Body of pancreas (tissue), 4 donors: ENCODE data around the gene FGF1. TPM values are rescaled to one million over a fixed set of nuclear protein-coding genes. Genes with fewer than 3 reads are reported as not detected.

ENCODE experiments used
- ATAC-seq: fragments of 150-250 bp; one replicate; pipeline ENCODE4 v1.9.1; 2016
- DNase-seq, 4 donors: peaks; one replicate each; pipeline ENCODE4 v3.0.0-alpha.2; 2019
- H3K27ac ChIP-seq, 4 donors: fragments of 200-600 bp; sonication (generic); 1 replicate in 3 of 4; 2 replicates in 1 of 4; pipeline versions ENCODE4 v1.5.1 to v1.6.1; 2016 to 2019; ENCODE audit warnings: mild to moderate bottlenecking in 1 of 4, mixed read lengths in 1 of 4, moderate library complexity in 1 of 4
- H3K27me3 ChIP-seq, 2 donors: fragments of 200-600 bp; sonication (generic); one replicate each; pipeline ENCODE4 v1.6.0; 2016; ENCODE audit warnings: mild to moderate bottlenecking in 1 of 2
- H3K36me3 ChIP-seq, 2 donors: fragments of 200-600 bp; sonication (generic); replicated peaks in 1 of 2; 2 replicates each; pipeline ENCODE4 v1.5.1; 2016; ENCODE audit warnings: low read depth in 2 of 2; ENCODE audit not compliant: insufficient read depth in 1 of 2
- H3K4me1 ChIP-seq: fragments of 200-600 bp; sonication (generic); one replicate; pipeline ENCODE4 v1.6.0; 2016
- H3K4me3 ChIP-seq, 2 donors: fragments of 200-600 bp; sonication (generic); 1 replicate in 1 of 2; 2 replicates in 1 of 2; pipeline ENCODE4 v1.5.1; 2016 to 2019
- H3K9me3 ChIP-seq, 3 donors: fragments of 200-600 bp; sonication (generic); 1 replicate in 2 of 3; 2 replicates in 1 of 3; pipeline ENCODE4 v1.5.1; 2016
- POLR2A ChIP-seq, 3 donors: fragments of 450-650 bp; IDR thresholded peaks; one replicate each; pipeline ENCODE4 v1.6.1; 2016; ENCODE audit warnings: antibody characterized with exemption in 3 of 3, mild to moderate bottlenecking in 2 of 3
- WGBS, 2 donors: methylation state at CpG; one replicate each; pipeline ENCODE4 v1.1.5; 2017; 5-methylcytosine and 5-hydroxymethylcytosine counted together
- intact Hi-C: fragments of 100-400 bp; cut with DNase I; formaldehyde crosslinking; loops from one replicate; pipeline ENCODE4 v1.15.1; 2023
- total RNA-seq, 2 donors: library from RNA; depleted of rRNA; stranded (reverse); fragments of >200 nt; gene quantifications; one replicate each; pipeline ENCODE4 v1.1.0, GENCODE V29; 2016
- TF ChIP-seq, protein P1 (sequence below), 7 experiments: fragments of 450-650 bp in 4 of 7; fragments of 200-600 bp in 3 of 7; sonication (generic) in 3 of 7; IDR thresholded peaks; one replicate each; pipeline ENCODE4 v1.5.1; 2016 to 2019; ENCODE audit warnings: antibody characterized with exemption in 7 of 7

FGF1 gene
- total RNA-seq, 2 donors from 2014 or later: 0.78 TPM; not detected in 1

DNA sequence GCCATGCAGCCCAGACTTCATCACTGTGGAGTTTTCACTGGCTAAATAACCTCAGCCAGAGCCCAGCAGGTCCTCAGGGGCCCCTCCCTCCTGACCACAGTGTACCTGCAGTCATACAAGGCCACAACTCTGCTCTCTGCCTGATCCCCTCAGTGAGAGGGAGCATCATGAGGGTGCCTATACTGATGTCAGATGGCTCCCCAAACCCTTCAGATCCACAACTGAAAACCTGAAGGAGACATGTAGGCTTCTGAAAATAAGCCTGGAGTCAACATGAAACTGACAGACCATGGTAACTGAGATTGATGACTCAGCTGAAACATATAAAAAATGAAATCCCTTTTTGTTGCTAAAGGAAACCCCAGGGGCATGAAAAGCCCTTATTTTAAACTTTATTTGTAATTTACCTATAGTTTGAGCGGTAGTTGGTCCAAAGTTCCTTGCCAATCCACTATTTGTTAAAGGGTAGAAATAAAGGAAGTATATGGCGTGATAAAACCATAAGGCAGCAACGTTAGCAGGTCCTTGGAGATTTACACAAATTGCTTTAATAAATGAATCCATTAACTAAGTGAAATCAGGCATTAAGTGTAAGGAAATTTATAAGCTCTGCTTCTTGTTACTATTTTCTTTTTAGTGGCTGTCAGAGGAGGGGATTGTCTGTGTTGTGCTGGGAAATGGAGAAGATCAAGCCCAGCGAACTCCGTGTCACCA lies 68.3 kb downstream of the FGF1 start:
- ATAC-seq (no peak), DNase-seq (no peak)
- Histone ChIP-seq H3K9me3 (no peaks in the 10 kb centered on the region), H3K4me3 (no peak overlapping the region), H3K36me3 (no peaks in the 10 kb centered on the region), H3K4me1 (no peaks in the 10 kb centered on the region), H3K27me3 (no peaks in the 10 kb centered on the region), H3K27ac (no peak overlapping the region)
- 77 to 84% methylated on average over 5 of the region's 5 CpGs for WGBS, 2 donors
- intact Hi-C loops: no loop called here
- no peak for TF ChIP-seq POLR2A (IDR thresholded peaks at IDR 0.05)
- TF ChIP-seq, protein P1, sequence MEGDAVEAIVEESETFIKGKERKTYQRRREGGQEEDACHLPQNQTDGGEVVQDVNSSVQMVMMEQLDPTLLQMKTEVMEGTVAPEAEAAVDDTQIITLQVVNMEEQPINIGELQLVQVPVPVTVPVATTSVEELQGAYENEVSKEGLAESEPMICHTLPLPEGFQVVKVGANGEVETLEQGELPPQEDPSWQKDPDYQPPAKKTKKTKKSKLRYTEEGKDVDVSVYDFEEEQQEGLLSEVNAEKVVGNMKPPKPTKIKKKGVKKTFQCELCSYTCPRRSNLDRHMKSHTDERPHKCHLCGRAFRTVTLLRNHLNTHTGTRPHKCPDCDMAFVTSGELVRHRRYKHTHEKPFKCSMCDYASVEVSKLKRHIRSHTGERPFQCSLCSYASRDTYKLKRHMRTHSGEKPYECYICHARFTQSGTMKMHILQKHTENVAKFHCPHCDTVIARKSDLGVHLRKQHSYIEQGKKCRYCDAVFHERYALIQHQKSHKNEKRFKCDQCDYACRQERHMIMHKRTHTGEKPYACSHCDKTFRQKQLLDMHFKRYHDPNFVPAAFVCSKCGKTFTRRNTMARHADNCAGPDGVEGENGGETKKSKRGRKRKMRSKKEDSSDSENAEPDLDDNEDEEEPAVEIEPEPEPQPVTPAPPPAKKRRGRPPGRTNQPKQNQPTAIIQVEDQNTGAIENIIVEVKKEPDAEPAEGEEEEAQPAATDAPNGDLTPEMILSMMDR (IDR thresholded peaks at IDR 0.05): no peak

DNA sequence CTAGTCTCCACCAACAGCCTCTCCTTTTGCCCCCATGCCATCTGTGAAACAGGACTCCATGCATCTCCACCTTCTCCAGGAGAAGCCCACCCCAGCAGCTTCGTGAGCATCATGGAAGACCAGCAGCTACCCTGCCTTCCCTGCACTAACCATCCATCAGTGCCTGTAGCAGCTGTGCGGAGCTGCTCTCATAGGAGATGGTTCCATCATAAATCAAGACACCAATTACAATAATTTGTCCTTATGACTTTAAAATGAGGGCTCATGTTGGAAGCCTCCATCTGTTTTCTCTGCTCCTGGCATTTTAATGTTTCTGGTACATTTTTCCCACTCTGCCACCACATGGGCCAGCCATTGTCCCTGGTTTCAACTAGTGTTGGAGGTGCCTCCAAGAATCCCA lies 69.9 kb downstream of the FGF1 start:
- Histone ChIP-seq H3K36me3 (no peaks in the 10 kb centered on the region), H3K27ac (no peak overlapping the region), H3K9me3 (no peaks in the 10 kb centered on the region), H3K4me1 (no peaks in the 10 kb centered on the region), H3K4me3 (no peak overlapping the region), H3K27me3 (no peaks in the 10 kb centered on the region)
- no peak for ATAC-seq
- no peak for DNase-seq
- intact Hi-C loops: no loop called here
- WGBS, 2 donors: 59 to 77% methylated on average over 2 of the region's 2 CpGs
- TF ChIP-seq POLR2A (IDR thresholded peaks at IDR 0.05): no peak
- TF ChIP-seq, protein P1 (IDR thresholded peaks at IDR 0.05): no peak

DNA sequence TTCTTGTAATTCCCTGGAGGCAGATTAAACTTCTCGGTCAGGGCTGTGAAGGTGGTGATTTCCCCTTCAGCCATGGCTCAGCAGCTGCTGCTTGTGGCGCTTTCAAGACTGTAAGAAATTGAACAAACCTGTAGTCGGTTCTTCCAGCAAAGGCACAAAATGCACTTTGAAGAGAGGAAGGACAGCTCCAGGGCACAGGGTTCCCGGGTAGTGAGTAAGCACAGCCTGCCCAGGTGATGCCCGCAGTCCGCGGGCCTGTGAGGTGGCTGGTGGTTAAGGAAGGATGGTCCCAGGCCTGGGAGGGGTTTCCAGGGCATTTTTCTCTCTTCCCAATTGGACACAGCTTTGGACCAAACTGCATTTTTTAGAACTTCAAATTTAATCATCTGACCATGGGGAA lies 71.8 kb downstream of the FGF1 start:
- no peaks in the 10 kb centered on the region for H3K4me1 ChIP-seq
- no peak for TF ChIP-seq POLR2A (IDR thresholded peaks at IDR 0.05)
- TF ChIP-seq, protein P1 (IDR thresholded peaks at IDR 0.05): no peak
- H3K27ac ChIP-seq: no peak overlapping the region
- no peak for ATAC-seq
- H3K27me3 ChIP-seq: no peaks in the 10 kb centered on the region
- H3K36me3 ChIP-seq: no peaks in the 10 kb centered on the region
- no peaks in the 10 kb centered on the region for H3K9me3 ChIP-seq
- no peak overlapping the region for H3K4me3 ChIP-seq
- DNase-seq: no peak
- intact Hi-C loops: loop anchor here (5.0 kb wide), 1 partner anchor 83 kb away; no protein-coding TSS in a partner anchor
- 73 to 78% methylated on average over 7 of the region's 7 CpGs for WGBS, 2 donors

DNA sequence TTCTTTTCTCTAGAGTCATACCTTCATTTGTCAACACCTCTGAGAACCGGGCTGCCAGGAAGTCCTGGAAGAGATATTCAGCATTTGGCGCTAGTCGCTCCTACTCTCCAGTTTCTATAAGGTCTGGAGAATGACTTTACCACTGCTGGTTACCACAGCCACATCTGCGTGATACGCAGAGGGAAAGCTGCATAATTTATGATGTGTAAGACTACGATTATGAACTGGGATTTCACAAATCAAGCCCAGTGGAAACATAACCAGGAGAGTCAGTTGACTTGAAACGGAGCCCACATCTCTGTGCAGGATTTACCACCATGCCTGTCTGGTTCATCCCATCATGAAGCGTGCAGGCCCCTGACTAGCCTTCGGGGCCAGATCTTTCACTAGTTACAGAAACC lies 72.6 kb downstream of the FGF1 start:
- H3K36me3 ChIP-seq: no peaks in the 10 kb centered on the region
- H3K4me3 ChIP-seq: no peak overlapping the region
- ATAC-seq (no peak), DNase-seq (no peak)
- H3K4me1 ChIP-seq: no peaks in the 10 kb centered on the region
- TF ChIP-seq POLR2A (IDR thresholded peaks at IDR 0.05): no peak
- TF ChIP-seq, protein P1 (IDR thresholded peaks at IDR 0.05): no peak
- H3K27me3 ChIP-seq: no peaks in the 10 kb centered on the region
- intact Hi-C loops: loop anchor here (5.0 kb wide), 1 partner anchor 84 kb away; no protein-coding TSS in a partner anchor
- no peak overlapping the region for H3K27ac ChIP-seq
- 54 to 58% methylated on average over 9 of the region's 9 CpGs for WGBS, 2 donors
- no peaks in the 10 kb centered on the region for H3K9me3 ChIP-seq
